Measurements from ENCODE around the gene KCNMA1. TPM values are rescaled to one million over a fixed set of nuclear protein-coding genes. Genes with fewer than 3 reads are reported as not detected.

Gene KCNMA1
- total RNA-seq, 1 experiment from 2014 or later: 1.8 TPM

DNA sequence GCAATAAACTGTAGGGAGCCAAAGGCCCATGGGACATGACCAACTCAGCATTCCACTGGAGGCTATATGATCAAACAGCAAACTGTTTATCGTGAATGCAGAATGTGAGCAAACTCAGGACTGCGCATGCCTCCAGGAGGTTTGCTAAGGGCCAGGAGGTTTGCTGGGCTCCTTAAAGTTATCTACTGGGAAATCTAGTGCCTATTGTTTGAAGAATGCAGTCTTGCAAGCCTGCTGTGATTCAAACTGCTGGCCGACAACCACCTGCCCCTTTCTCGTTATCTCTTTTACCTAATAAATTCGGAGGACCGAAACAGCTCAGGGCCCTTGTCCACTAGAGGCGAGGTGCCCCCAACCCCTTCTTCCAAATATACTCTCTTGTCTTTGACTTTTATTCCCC, 404.1 kb downstream of the KCNMA1 start:
- Histone ChIP-seq H3K4me1 (replicated peaks) (peaks cover 8% of the 10 kb centered on the region), H3K4me3 (no peak overlapping the region), H3K9me3 (replicated peaks) (no peaks in the 10 kb centered on the region), H3K36me3 (no peaks in the 10 kb centered on the region), H3K27ac (no peak overlapping the region), H3K27me3 (replicated peaks) (no peaks in the 10 kb centered on the region)
- no peak for DNase-seq (ENCODE audit: low read depth in 1 of 2, low spot score in 2 of 2)

DNA sequence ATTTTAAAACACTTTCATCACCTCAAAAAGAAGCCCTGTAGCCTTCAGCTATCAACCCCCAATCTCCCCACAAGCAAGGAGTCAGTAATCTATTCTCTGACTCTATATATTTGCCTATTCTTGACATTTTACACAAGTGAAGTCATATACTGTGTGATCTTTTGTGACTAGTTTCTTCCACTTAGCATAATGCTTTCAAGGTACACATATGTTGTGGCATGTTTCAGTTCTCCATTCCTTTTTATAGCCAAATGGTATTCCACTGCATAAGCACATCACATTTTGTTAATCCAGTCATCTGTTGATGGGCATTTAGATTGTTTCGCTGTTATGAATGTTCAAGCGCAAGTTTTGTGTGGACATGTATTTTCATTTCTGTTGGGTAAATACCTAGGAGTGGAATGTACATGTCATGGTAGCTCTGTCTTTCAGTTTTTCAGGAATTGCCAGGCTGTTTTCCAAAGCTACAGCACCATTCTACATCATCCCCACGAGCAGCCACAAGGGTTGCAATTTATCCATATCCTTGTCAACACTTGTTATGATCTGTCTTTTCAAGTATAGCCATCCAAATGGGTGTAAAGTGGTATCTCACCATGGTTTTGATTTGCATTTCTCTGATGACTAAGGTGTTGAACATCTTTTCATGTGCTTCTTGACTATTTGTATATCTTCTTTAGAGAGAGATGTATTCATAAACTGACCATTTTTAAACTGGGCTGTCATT, 405.6 kb downstream of the KCNMA1 start:
- Histone ChIP-seq H3K4me3 (no peak overlapping the region), H3K9me3 (replicated peaks) (no peaks in the 10 kb centered on the region), H3K36me3 (no peaks in the 10 kb centered on the region), H3K27ac (no peak overlapping the region), H3K27me3 (replicated peaks) (no peaks in the 10 kb centered on the region), H3K4me1 (replicated peaks) (peaks cover 8% of the 10 kb centered on the region)
- no peak for DNase-seq (ENCODE audit: low read depth in 1 of 2, low spot score in 2 of 2)

DNA sequence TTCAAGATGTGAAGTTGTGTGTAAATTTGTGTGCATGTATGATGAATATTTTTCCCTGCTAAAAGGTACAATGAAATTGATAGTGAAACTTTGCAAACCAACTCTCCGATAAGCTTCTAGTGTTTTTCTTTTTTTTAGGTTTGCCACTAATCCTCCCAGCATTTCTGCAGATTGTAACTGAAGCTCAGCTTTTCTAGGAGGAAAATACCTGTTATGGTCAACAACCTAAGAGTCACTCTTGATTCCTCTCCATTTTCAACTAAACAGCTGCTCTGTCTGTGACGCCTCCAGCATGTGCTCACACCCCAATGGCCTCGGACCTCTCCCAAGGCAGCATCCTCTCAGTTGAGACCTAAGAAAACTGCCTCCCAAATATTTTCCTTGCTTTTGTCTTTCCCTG, 406.2 kb downstream of the KCNMA1 start:
- Histone ChIP-seq H3K27ac (no peak overlapping the region), H3K36me3 (no peaks in the 10 kb centered on the region), H3K27me3 (replicated peaks) (no peaks in the 10 kb centered on the region), H3K9me3 (replicated peaks) (no peaks in the 10 kb centered on the region), H3K4me1 (replicated peaks) (peaks cover 8% of the 10 kb centered on the region), H3K4me3 (no peak overlapping the region)
- DNase-seq (ENCODE audit: low read depth in 1 of 2, low spot score in 2 of 2): no peak

DNA sequence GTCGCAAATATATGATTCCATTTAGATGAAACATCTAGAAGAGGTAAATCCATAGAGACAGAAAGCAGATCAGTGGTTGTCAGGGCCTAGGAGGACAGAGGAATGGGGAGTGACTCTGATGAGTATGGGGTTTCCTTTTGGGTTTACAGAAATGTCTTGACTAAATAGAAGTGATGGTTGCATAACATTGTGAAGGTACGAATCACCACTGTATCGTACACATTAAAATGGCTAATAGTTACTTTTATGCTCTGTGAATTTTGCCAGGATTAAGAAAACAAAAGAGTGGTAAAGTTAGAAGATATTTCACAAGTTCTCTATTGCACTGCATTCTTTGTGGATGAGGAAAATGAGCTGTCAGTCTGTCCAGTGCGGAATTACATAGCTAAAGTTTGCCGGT, 407.4 kb downstream of the KCNMA1 start:
- DNase-seq (ENCODE audit: low read depth in 1 of 2, low spot score in 2 of 2): peak in 1 of 2 experiments; percentile 6
- Histone ChIP-seq H3K9me3 (replicated peaks) (no peaks in the 10 kb centered on the region), H3K4me3 (no peak overlapping the region), H3K4me1 (replicated peaks) (peaks cover 8% of the 10 kb centered on the region), H3K36me3 (no peaks in the 10 kb centered on the region), H3K27ac (0 out of 2 replicates have a peak overlapping the region, but pooled peaks have one; percentile 1), H3K27me3 (replicated peaks) (no peaks in the 10 kb centered on the region)

DNA sequence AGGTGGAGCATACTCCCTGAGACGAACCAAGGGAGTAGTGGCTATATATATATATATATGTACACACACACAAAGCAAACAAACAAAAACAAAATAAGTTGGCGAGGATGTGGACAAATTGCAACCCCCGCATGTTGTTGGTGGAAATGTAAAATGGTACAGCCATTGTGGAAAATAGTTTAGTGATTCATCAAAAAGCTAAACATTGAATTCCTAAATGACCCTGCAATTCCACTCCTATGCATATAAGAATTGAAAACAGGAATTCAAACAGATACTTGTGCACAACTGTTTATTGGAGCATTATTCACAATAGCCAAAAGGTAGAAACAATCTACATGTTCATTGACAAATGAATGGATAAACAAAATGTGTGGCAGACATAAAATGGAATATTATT, 407.9 kb downstream of the KCNMA1 start:
- Histone ChIP-seq H3K27me3 (replicated peaks) (no peaks in the 10 kb centered on the region), H3K4me1 (replicated peaks) (peaks cover 8% of the 10 kb centered on the region), H3K27ac (0 out of 2 replicates have a peak overlapping the region, but pooled peaks have one; percentile 1), H3K9me3 (replicated peaks) (no peaks in the 10 kb centered on the region), H3K4me3 (no peak overlapping the region), H3K36me3 (no peaks in the 10 kb centered on the region)
- DNase-seq (ENCODE audit: low read depth in 1 of 2, low spot score in 2 of 2): no peak

DNA sequence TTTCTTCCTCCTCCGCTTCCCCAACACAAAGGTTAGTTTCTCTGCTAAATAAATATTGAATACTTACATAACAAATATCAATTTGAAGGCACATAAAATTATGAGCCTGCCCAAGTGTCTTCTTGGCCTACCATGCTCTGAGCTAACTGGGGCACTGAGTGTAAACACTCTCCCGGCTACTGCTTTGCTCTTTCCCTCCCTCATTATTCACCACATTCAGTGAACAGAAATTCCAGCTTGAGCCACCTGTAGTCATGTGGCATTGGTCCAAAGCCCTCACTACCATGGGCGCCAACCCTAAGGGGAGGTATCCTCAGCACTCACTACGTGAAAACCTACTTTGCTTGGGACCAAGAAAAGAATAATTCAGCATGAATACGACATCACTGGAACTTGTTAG, 409.0 kb downstream of the KCNMA1 start:
- H3K9me3 ChIP-seq (replicated peaks): no peaks in the 10 kb centered on the region
- peaks cover 8% of the 10 kb centered on the region for H3K4me1 ChIP-seq (replicated peaks)
- no peaks in the 10 kb centered on the region for H3K27me3 ChIP-seq (replicated peaks)
- no peaks in the 10 kb centered on the region for H3K36me3 ChIP-seq
- no peak for DNase-seq (ENCODE audit: low read depth in 1 of 2, low spot score in 2 of 2)
- no peak overlapping the region for H3K4me3 ChIP-seq
- no peak overlapping the region for H3K27ac ChIP-seq

DNA sequence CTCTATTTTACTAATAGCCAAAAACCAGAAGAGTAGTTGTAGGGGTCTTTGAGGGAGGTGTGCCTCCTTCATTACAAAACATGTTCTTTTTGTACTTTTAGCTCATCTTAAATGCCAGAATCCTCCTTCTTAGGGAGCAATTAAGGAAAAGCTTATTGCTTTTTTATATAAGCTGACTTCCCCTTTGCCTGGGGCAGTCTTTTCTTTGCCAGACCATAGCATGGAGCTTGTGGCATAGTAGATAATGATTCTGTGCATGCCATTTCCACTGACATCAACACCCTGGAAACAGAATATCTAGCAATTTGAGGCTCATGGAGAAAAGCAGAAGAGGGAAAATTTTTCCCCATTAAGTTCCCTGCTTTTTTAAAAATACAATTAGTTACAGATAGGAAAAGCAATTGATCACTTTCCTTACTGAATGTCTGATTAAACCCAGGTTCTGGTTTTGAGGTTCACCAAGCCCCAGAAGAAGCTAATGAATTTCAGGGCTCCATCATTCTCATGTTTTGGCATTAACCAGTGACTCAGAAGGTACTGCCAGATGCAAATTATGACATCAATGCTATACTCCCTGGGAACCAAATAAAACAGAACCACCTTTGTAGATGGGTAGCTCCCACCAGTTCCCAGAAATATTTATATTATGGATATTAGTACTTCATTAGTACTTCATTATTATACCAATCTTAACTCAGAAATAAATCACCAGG, 410.6 kb downstream of the KCNMA1 start:
- Histone ChIP-seq H3K4me3 (no peak overlapping the region), H3K27me3 (replicated peaks) (no peaks in the 10 kb centered on the region), H3K36me3 (no peaks in the 10 kb centered on the region), H3K9me3 (replicated peaks) (no peaks in the 10 kb centered on the region), H3K4me1 (replicated peaks) (peaks cover 8% of the 10 kb centered on the region), H3K27ac (no peak overlapping the region)
- DNase-seq (ENCODE audit: low read depth in 1 of 2, low spot score in 2 of 2): no peak

DNA sequence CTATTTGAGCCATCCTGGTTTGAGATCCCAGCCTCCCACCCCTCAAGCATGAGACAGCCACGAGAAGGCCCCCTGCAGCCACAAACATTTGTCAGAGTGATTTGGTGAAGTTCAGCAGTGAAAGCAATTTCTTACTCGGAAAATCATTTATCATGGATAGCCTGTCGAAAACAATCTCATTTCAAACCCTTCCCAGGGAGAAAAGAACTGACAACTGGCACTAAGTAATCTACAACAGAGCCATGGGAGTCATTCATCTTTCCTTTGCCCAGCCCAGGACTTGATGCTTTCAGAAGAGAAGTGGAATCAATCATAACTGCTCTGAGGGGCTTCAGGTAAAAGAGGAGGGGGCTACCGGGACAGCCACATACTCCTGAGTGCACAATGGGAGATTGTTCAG, 411.2 kb downstream of the KCNMA1 start:
- Histone ChIP-seq H3K27me3 (replicated peaks) (no peaks in the 10 kb centered on the region), H3K4me1 (replicated peaks) (peaks cover 8% of the 10 kb centered on the region), H3K36me3 (no peaks in the 10 kb centered on the region), H3K27ac (no peak overlapping the region), H3K4me3 (no peak overlapping the region), H3K9me3 (replicated peaks) (no peaks in the 10 kb centered on the region)
- DNase-seq (ENCODE audit: low read depth in 1 of 2, low spot score in 2 of 2): no peak

DNA sequence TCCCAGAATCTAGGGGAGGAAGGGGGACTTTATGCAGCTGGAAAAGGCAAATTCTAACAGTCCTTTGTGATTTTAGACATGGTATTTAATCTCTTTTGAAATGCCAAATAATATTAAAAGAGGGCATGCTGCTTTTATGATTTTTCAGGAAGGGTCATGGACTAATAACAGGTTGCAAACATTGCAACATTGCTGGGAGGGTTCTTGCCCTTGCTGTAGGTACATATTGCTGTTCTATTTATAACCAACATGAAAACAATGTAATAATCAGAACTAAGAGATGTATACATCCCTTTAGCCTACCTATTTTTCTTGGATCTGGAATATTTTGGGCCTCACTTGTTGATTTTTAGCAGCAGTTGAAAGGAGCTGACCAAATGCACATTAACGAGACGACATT, 411.6 kb downstream of the KCNMA1 start:
- Histone ChIP-seq H3K9me3 (replicated peaks) (no peaks in the 10 kb centered on the region), H3K27ac (no peak overlapping the region), H3K27me3 (replicated peaks) (no peaks in the 10 kb centered on the region), H3K36me3 (no peaks in the 10 kb centered on the region), H3K4me3 (no peak overlapping the region), H3K4me1 (replicated peaks) (peaks cover 8% of the 10 kb centered on the region)
- no peak for DNase-seq (ENCODE audit: low read depth in 1 of 2, low spot score in 2 of 2)

DNA sequence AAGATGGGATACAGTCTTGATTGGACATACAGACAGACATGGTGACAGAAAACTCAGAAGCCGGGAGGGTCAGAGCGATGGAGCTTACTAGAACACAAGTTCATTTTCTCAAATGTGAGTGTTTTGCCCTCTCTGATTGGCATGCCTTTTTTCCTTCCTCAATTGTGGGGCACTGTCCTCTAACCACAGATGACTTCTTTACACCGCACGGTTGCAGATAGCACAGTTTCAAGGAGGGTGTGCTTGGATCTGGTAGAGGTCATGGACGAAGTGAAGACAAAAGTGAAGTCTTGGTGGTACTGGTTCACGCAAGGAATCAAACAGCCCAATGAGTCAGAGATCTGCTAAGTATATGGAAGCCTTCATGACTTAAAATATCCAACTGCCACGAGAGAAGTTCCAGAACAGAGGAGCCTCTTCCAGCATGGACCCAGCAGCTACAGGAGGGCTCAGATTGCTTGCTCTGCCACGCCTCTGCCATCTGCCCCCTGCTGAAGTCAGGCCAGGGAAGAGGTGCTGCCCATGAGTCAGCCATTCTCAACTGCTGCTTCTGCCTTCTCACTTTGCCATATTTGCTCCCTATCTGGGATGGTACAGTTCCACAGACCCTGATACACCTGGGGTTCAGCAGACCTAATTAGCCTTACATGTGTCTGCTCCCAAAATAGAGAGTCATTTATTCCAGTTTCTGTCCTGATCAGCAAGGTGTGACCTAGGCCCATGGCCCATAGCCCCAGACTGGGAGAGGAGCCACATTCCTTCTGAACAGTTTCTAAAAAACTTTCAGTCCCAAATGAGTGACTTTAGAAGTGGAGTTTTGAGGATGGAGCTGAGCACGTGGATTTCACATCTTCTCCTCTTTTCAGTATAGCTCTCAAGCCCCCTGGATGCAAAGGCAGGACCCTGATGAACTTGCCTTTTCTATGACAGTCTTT, 413.8 kb downstream of the KCNMA1 start:
- H3K9me3 ChIP-seq (replicated peaks): no peaks in the 10 kb centered on the region
- no peak for DNase-seq (ENCODE audit: low read depth in 1 of 2, low spot score in 2 of 2)
- no peak overlapping the region for H3K27ac ChIP-seq
- H3K4me1 ChIP-seq (replicated peaks): no peaks in the 10 kb centered on the region
- H3K36me3 ChIP-seq: no peaks in the 10 kb centered on the region
- H3K27me3 ChIP-seq (replicated peaks): no peaks in the 10 kb centered on the region; the same call in 1 of the 2 replicates
- no peak overlapping the region for H3K4me3 ChIP-seq

DNA sequence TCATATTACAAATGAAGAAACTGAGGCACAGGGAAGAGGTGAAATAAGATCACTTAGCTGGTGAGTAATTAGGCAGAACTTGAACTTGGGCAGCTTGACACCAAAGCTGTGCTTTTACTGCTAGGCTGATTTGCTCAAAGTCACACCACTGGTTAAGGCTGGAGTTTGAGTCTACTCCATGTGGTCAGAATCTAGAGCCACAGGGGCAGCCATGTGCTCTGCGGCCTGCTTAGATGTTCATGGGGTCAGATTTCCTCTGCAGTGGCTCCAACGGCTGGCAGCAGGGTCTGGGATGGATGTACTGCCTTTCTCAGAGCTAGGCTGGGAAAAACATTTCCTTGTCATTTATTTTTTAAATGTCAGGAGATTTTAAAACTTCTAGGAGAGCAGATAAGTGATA, 417.5 kb downstream of the KCNMA1 start:
- no peak overlapping the region for H3K4me3 ChIP-seq
- H3K27ac ChIP-seq: no peak overlapping the region
- H3K4me1 ChIP-seq (replicated peaks): no peaks in the 10 kb centered on the region
- H3K36me3 ChIP-seq: no peaks in the 10 kb centered on the region
- no peak for DNase-seq (ENCODE audit: low read depth in 1 of 2, low spot score in 2 of 2)
- no peaks in the 10 kb centered on the region for H3K9me3 ChIP-seq (replicated peaks)
- peaks cover 6% of the 10 kb centered on the region; the same call in 1 of the 2 replicates for H3K27me3 ChIP-seq (replicated peaks)

DNA sequence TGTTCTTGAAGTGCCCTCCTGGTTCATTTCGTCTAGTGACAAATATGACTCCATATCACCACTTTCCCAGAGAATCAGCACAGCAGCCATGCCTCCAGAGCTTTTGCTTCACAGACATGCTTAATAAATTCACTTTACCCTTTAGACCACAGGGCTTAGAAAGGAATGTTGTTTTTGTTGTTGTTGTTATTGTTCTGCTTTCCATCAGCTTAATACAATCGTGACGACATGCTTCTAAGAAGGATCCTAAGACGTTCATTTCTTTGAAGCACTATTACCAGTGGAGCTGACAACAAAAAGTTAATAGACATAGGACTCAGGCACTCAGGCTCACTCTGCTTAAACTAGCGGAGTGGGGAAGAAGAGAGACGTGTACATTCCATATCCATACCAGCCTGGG, 418.6 kb downstream of the KCNMA1 start:
- no peak for DNase-seq (ENCODE audit: low read depth in 1 of 2, low spot score in 2 of 2)
- Histone ChIP-seq H3K27me3 (replicated peaks) (peaks cover 6% of the 10 kb centered on the region; the same call in 1 of the 2 replicates), H3K9me3 (replicated peaks) (no peaks in the 10 kb centered on the region), H3K27ac (no peak overlapping the region), H3K4me3 (no peak overlapping the region), H3K36me3 (no peaks in the 10 kb centered on the region), H3K4me1 (replicated peaks) (no peaks in the 10 kb centered on the region)

DNA sequence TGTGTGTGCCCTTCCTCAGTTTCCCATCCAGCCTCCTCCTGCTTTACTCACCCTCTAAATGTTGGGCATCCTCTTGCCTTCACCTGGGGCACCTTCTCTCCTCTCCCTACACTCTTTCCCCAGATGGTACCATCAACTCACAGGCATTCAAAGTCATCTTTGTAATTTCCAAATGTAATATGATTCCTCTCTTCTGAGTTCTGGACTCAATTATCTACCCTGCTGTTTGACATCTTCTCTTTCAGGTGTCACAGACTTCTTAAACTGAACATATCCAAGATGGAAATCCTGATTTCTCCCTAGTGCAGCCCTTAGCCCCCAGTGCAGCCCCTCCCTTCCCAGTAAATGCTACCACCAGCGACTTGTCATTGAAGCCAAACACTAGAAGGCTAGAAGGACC, 422.8 kb downstream of the KCNMA1 start:
- no peak for DNase-seq (ENCODE audit: low read depth in 1 of 2, low spot score in 2 of 2)
- Histone ChIP-seq H3K9me3 (replicated peaks) (no peaks in the 10 kb centered on the region), H3K27me3 (replicated peaks) (peaks cover 6% of the 10 kb centered on the region; the same call in 1 of the 2 replicates), H3K27ac (no peak overlapping the region), H3K4me1 (replicated peaks) (no peaks in the 10 kb centered on the region), H3K36me3 (no peaks in the 10 kb centered on the region), H3K4me3 (no peak overlapping the region)

Data from SJSA1 (cell line).